ENCODE data around the gene INPP5D.
"Not testable (repeated sequence)": the region's sequence is repeated elsewhere in the genome, so short reads cannot be mapped to it uniquely, and the experiment has no call there.

Gene INPP5D

GRCh38 chr2:233183869-233184418 is 123.8 kb downstream of the INPP5D start:
- DNase-seq (ENCODE audit: low read depth): no peak

GRCh38 chr2:233184669-233185068 is 124.5 kb downstream of the INPP5D start:
- no peak for DNase-seq (ENCODE audit: low read depth)

- no peak for DNase-seq (ENCODE audit: low read depth)
These were observed 125.2 kb downstream of the INPP5D start for GRCh38 chr2:233185330-233185729.

- no peak for DNase-seq (ENCODE audit: low read depth)
These were observed 125.8 kb downstream of the INPP5D start for GRCh38 chr2:233185963-233186362.

GRCh38 chr2:233186851-233187250 is 126.7 kb downstream of the INPP5D start:
- no peak for DNase-seq (ENCODE audit: low read depth)

GRCh38 chr2:233189025-233189424 is 128.9 kb downstream of the INPP5D start:
- DNase-seq (ENCODE audit: low read depth): no peak

- DNase-seq (ENCODE audit: low read depth): not testable (repeated sequence)
These were observed 130.9 kb downstream of the INPP5D start for GRCh38 chr2:233191016-233191415.

- no peak for DNase-seq (ENCODE audit: low read depth)
These were observed 133.6 kb downstream of the INPP5D start for GRCh38 chr2:233193738-233194137.

GRCh38 chr2:233195027-233195426 is 134.9 kb downstream of the INPP5D start:
- DNase-seq (ENCODE audit: low read depth): no peak

GRCh38 chr2:233197022-233197421 is 136.9 kb downstream of the INPP5D start:
- DNase-seq (ENCODE audit: low read depth): no peak

- no peak for DNase-seq (ENCODE audit: low read depth)
These were observed 137.9 kb downstream of the INPP5D start for GRCh38 chr2:233198026-233198425.

- DNase-seq (ENCODE audit: low read depth): no peak
These were observed 139.7 kb downstream of the INPP5D start for GRCh38 chr2:233199870-233200269.

GRCh38 chr2:233200790-233201189 is 140.6 kb downstream of the INPP5D start:
- not testable (repeated sequence) for DNase-seq (ENCODE audit: low read depth)

- DNase-seq (ENCODE audit: low read depth): no peak
These were observed 141.3 kb downstream of the INPP5D start for GRCh38 chr2:233201258-233202013.

- no peak for DNase-seq (ENCODE audit: low read depth)
These were observed 142.4 kb downstream of the INPP5D start for GRCh38 chr2:233202531-233202944.

GRCh38 chr2:233203060-233203459 is 142.9 kb downstream of the INPP5D start:
- DNase-seq (ENCODE audit: low read depth): no peak

- no peak for DNase-seq (ENCODE audit: low read depth)
These were observed 144.3 kb downstream of the INPP5D start for GRCh38 chr2:233204286-233204936.

- no peak for DNase-seq (ENCODE audit: low read depth)
These were observed 148.4 kb downstream of the INPP5D start for GRCh38 chr2:233208382-233209116.

- no peak for DNase-seq (ENCODE audit: low read depth)
These were observed 149.0 kb downstream of the INPP5D start for GRCh38 chr2:233209117-233209532.

- DNase-seq (ENCODE audit: low read depth): no peak
These were observed 149.5 kb downstream of the INPP5D start for GRCh38 chr2:233209533-233210171.

GRCh38 chr2:233210281-233210680 is 150.1 kb downstream of the INPP5D start:
- DNase-seq (ENCODE audit: low read depth): no peak
